COR-L47 (cell line): Measurements from ENCODE around the gene TRPC4.

ENCODE experiments used
- DNase-seq: peaks from one replicate; lab custom pipeline; 2025; lab: John Stamatoyannopoulos, UW

Gene TRPC4

DNA sequence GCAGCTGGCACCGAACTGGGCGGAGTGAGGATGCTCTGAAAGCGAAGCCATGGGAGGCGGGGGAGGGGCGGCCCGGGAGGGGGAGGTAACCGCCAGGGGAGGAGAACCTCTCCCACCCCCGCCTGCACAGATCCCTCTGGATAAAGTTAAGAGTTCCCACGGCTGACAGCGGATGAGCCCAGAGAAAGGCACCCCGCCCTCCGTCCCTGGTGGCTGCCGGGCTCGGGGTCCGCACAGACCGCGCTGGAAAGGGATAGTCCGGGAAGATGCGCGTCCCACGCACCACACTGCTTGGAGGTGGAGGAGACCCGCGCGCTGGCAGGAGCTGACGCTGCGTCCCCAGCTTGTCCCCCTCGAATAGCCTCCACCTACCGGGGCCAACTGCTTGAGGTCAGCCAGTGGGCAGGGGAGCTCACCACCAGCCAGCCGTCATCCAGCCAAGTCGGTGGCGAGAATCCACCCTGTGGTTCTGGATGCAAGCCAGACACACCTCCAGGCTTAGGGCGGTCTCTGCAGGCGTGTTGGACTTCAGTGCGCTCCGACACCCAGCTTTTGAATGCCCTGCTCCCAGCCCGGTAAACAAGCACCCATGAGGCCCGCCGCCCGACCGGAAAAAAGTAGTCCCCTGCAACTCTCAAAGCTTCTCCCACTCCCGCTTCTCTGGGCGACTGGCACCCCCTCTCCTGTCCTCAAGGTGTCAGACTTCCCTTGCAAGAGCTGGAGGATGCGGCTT is at the start of gene TRPC4:
TSS of gene TRPC4 (minus strand) at position 17 of the 733 bp plus-strand sequence. CDS start 86,439 bp downstream, outside the sequence.
- peak; percentile 87 for DNase-seq

DNA sequence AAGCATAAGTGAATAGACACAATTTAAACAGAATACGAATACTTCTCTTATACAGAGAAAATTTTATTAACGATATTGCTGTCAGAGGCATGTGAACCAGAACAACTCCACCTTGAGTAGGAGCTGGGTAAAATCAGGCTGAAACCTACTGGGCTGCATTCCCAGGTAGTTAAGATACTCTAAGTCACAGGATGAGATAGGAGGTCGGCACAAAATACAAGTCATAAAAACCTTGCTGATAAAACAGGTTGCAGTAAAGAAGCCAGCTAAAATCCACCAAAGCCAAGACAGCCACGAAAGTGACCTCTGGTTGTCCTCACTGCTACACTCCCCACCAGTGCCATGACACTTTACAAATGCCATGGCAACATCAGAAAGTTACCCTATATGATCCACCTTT is 49.2 kb upstream of the TRPC4 start:
- DNase-seq: no peak

DNA sequence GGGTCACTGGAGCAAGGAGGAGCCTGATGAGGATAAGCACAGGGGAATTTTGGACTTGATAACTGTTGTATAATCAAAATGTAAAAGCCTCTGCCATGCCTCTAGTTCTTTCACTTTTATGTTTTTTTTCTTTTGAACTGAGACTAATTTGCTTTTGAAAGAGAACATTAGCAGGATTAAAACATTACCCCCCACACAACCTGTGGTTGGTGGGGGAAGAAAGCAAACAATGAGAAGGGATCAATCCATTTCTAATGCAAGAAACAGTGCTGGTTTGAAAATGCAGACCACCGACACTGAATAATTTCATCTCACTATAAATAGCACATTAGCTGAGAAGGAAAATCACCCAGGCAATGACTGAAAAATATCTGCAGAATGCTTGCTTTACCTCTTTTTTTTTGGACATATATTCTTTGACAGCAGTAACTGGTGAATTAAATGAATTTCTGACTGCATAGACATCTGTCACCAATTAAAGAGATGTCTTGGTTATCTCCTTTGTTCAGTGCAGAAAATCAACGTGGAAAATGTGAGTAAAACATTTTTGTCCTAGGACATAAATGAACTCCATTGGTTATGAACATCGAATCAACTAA is 48.6 kb upstream of the TRPC4 start:
- no peak for DNase-seq

DNA sequence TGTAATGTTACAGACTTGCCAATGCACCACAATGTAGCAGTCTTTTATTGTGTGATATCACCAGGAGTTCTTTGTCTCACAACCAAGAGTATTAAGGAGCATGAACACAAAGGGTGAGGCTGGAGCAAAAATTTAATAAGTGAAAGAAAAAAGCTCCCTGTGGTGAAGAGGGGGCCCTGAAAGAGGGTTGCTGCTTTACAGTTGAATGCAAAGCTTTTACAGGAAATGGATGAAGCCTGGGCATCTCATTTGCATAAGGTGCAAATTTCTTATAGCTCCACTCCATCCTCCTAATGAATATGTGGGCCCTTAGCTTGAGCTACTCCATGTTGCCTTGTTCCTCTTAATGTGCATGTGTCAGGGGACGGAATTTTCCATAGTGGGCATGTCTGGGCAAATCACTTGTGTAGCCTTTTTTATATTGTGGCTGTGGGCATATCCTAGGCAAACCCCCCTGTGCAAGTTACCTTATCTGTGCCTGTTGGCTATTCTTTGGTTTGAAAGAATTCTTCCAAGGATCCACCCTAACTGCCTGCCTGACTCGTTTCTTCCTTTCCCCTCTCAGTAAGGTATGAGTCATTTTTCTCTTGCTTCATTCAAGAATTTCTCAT is 45.3 kb upstream of the TRPC4 start:
- DNase-seq: no peak

DNA sequence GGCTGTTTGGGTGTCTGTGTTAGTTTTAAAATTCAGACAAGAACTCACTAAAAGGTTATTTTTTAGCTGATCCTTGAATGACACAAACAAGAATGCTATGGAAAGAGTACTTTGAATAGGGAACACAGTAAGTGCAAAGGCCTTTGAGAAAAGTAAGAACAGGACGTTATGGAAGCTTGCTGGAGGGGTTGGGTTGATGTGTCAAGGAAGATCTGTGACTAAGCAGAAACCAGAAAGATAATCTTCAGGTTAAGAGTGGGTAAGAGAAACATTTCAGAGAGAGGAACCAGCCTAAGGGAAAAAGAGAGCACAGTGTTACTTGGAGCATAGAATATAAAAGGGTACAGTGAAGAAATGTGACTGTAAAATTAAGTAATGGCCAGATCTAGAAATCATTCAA is 41.2 kb upstream of the TRPC4 start:
- no peak for DNase-seq

DNA sequence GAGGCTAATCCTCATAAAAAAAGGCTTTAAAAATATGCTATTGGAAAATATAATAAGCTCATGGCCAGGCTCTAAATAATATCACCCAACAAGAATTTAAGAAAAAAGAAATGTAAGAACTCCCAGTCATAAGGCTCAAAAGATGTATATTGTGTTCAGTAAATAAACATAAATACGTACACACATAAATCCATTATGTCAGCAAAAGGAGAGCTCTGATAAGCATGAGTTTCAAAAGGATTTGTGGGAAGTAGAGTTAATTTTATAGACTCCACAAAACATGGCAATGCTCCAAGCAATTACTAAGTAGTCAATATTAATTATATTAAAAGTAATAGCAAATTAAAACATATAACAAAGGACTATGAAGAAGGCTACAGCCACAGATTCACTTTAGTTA is 37.3 kb upstream of the TRPC4 start:
- no peak for DNase-seq

DNA sequence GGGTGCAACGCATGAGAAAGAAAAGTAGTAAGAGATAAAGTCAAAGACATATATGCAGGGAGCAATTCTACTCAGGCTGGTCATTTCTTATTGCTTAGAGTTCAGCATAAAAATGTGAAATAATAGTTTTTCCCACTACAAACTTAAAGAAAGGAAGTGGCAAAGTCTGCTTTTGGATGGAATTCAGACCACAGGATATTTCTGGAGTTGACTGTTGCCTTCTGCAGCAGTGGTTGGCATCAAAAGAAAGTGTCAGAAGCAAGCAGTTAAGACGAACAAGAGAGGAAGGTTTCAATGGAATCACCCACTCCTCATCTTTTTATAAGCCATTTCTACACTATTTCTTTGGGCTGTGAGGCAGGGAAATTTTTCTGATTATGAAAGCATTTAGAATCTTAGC is 36.2 kb upstream of the TRPC4 start:
- no peak for DNase-seq

DNA sequence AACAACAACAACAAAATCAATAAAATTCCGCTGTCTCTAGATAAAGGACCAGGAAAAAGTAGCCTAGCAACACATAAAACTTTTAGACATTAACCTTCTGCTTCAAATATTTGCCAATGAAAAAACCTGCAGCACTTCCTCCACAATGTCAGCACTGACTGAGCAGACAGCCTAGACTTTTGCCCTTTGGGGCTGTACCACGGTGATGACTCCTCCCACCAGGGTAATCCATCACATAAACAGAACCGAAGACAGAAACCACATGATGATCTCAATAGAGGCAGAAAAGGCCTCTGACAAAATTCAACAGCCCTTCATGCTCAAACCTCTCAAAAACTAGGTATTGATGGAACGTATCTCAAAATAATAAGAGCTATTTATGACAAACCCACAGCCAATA is 30.2 kb upstream of the TRPC4 start:
- DNase-seq: no peak

DNA sequence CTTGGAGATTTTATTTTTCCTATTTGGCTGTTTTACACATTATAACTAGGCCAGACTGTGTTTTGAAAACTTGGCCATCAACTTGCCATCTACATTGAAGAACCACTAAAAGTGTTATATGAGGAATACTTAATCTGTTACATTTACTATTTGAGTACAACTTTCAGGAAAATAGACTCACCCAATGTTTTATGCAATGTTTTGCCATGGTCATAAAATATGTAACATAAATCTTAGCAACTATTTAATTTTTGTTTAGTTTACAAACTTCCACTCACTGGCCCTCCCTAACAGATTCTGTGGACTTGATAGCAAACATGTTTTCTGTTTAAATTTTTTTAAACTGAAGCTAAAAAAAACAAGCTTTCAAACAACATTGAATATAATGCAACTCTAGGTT is 23.7 kb upstream of the TRPC4 start:
- DNase-seq: no peak

DNA sequence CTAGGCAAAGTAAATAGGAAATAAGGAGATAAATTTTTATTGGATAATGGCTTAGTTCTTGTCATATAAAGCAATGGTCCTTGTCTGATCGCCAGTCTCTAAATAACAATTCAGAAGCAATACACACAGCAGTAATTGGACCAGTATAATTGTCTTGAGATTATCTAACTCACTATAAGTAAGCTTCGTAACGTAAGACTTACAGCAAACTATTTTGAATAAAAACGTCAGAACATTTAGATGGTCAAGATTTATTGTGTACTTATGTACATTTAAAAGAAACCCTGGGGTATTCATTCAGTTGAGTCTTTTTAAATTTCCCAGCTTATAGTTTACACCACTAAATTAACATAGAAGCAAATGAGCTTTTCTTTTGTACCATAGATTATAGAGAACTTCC is 20.2 kb upstream of the TRPC4 start:
- no peak for DNase-seq

DNA sequence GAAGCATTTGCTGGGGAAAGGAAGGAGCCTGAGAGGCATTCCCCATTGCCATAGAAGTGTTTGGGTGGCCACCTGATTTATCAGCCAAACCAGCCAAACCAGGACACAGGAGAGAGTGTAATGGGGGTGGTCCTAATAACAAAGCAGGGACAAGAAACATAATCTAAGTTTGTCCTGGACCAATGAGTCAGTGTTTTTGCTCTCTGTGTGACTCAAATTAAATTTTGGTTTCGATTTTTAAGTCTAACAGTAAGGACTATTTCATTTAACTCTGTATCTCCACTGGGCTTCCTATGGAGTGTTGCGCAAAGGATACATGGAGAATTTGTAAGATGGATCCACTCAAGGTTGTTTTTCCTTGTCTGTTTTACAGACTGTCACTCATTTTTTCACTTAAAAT is 19.5 kb upstream of the TRPC4 start:
- DNase-seq: no peak

DNA sequence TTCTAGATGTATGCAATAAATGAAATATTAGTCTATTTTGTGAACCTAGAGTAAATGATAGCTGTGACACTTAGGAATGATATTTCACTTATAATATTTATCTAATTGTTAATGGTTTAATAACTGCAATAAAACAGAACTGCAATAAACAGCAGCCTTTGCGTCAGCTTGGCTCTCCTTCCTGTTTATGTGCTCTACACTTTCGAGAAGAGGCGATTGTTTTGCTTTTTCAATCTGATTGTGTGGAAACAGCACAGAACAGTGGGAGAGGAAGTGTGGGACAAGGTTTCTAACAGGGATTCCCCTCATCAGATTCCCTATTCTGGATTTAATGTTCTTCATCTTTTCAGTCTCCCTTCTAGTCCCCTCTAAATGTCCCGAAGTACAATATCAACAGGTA is 17.3 kb upstream of the TRPC4 start:
- no peak for DNase-seq

DNA sequence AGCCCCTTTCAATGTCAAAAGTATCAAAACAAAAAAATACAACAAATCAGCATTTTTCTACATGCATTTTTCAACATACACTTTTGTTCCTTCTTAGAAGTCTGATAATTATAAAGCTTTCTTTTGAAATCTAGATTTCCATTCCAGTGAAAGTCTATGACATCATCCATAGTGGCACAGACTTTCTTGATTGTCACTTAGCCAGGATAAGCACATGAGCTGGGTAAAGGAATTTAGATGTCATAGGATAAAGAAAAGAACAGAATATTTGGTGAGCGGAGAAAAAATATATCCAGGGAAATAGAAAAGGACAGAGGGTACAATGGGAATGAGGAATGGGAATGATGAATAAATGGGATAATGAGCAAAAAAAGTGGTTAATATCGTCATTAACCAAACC is 15.1 kb upstream of the TRPC4 start:
- DNase-seq: no peak

DNA sequence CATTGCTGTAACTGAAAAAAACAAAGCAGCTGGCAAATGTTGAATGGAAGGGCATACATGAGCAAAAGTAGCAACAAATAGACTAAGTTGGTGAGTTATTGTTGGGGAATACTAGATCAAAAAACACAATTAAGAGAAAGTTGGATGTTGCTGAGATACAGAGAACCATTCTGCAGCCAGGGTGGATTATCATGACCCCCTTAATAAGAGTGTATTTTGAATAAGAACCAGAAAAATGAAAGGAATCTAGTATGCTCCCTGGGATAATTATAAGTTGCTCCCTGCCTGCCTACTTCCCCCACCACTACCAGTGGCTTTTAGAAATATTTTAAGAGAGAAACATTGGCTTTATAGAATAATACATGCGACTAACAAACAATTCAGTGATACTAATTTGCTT is 14.5 kb upstream of the TRPC4 start:
- no peak for DNase-seq

DNA sequence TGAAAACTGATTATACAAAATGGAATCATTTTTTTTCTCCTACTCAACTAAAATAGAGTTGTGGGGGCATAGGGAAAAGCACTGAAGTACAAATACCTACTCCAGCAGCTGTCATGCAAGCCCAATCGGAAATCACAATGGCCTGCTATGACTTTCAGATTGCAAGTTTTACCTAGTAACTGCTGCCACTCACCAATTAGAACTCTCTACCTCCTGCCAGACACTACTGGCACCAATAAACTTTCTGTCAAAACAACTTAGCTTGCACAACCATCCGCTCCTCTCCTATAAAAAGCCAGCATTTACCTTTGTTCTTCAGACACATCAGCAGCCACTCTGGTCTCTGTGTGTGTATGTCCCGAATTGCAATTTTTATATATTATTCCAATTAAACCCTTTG is 9.3 kb upstream of the TRPC4 start:
- DNase-seq: no peak

DNA sequence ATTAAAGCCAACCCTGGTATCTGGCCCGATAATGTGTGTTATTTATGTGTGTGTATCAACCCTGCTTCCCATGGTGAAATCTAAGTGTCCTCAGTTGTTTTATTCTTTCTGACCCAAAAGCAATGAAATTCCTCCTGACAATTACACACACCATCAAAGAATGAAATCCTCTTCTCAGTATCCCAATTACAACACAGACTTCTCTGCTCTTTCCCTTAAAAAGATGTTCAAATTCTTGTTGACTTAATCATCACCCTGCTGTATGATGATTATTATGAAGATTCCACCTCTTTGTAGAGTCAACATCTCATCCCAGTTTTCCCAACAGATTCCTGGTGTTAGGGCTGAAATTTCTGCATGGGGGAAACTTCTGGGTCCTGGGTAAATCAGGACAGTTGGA is 8.9 kb upstream of the TRPC4 start:
- no peak for DNase-seq

DNA sequence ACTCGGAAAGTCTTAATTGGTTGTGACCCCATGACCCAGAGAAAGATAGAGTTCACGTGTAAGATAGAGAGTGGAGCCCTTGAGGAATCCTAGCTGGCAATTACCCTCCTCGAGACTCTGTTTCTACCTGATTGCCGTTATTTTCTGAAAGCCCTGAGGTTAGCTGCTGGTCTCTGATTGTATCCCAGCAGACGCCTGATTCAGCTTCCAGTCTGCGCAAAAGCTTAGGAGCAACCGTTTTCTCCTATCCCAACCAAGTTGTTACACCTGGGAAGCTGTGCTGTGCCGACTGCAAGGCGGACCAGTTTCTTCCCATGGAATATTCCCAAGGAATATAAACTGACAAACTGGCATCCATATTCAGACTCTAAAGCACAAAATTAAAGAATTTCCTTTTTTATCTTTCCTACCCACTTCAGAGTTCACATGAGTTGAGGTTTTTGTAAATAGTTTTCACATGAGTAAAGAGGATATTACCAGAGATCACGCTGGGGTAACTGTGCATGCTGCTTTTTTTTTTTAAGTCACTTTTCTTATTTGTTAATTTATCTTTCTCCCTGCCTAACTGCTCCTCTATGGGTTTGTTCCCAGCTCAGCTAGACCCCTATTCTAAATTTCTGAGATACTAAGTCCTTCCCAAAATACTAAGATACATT is 1.5 kb upstream of the TRPC4 start:
- DNase-seq: no peak

DNA sequence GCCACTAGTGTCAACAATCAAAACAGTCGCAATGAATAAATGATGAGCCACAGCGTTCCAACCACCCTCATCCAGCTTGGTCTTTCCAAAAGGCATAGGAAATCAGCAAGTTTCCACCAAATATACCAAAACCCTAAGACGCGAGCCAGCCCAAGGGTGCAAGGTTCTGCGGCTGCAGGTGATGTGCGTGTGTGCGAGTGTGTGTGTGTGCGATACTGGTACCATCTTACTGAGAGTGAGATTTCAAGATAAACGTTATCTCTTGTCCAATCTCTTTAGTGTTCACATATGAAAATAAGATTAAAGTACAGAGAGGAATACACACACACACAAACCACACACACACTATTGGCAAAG is 895 bp upstream of the TRPC4 start:
- no peak for DNase-seq

DNA sequence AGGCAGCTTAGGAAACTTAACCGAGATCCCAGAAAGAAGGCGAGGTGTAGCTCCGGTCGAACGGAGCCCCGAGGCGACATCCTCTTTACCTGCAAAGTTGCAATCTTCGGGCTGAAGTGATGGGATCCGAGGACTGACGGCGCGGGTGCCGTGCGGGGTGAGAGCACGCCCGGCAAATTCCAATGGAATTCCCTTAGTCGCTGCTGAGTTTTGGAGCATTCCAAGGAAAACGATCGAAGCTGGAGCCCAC is 141 bp downstream of the TRPC4 start:
- no peak for DNase-seq

DNA sequence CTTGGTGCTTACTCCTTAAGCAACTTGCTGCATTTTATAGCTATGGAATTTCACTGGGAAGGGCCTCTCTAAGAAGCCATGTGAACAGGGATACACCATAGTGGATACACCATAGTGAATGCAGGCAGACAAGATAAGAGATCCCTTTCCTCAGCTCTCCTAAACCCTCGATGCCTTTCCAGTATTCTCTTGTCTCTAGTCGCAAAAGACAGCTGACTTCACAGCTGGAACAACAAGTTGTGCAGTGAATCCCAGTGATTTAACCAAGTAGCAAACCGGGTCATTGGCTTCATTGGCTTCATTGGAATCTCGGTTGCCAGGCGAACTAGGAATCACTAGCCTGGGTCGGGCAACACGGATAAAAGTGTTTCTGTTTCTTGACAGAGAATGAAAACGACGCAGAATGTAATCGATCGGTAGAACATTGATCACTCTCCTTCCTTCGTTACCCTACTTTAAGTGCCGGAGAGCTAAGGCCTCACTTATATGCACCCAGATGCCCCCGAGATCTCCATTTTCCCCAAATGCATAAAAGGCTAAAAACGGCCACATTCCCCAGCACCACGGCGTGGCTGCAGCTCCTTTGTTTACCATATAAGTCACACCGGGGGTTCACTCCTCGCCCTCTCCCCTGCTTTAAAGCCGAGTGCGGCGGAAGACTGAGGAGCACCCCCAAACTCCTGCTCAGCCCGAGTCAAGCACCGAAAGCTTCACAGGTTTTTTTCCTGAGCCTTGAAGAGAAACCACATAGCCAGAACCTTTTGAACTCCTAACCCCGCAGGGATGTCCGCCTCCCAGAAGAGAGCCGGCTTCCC is 674 bp downstream of the TRPC4 start:
- DNase-seq: no peak

DNA sequence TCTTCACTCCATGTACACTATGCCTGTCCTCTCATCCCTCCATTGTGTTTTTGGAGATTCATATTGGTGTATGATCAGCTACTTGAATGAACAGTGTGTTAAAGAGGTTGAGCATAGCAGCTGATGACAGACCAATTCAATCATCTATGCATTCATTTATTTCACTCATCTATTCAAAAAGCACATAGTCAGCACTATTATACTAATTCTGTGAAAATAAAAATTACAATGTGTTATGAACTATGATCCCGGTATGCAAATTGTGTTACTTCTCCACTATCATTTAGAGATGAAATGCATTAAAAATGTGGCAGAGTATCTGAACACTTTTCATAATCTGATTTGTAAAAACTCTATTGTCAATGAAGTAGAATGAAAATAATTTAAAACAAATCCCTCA is 5.9 kb downstream of the TRPC4 start:
- no peak for DNase-seq

DNA sequence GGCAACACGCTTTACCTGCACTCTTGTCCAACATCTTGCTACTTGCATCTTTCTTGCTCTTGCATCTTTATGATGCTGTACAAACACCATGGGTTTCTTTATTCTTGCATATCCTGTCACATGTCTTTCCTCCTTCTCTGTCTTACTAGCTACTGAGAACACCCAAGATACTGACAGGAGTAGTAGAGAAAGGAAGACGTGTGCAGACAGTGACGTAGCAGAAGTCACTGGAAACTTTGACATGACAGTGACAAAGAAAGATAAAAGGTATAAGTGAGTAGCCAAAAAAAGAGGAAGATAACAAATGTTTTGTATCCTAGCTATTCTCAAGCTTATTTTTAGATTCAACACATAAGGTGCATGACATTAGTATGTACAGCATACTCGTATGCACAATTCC is 34.2 kb downstream of the TRPC4 start:
- no peak for DNase-seq

DNA sequence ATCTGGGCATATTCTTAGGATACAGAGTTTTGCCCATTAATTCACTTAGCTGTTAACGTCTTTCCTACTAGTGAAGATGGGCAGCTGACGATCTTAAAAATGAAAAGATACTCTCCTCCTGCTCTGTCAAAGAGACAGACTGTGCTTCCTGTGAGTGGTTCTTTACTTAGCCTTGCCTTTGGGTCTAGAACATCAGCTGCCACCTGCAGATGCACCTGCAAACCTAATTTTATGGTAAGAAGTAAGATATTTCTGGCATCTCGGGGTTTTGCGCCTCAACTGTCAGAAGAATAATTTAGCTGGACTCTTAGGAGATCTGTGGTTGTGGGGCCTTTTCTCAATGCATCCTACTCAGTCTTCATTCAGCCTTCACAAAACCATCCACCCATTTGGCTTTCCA is 36.2 kb downstream of the TRPC4 start:
- DNase-seq: no peak
